HCT116 (cell line): Measurements from ENCODE around the gene STEAP1. TPM values are rescaled to one million over a fixed set of nuclear protein-coding genes. Genes with fewer than 3 reads are reported as not detected.
A peak's percentile ranks its signal among the peaks of the same experiment; 100 is the strongest.

Source experiments
- ATAC-seq: fragments of 200-7000 bp; cut with Tn5 transposase; 2 replicates; pipeline ENCODE4 v1.9.1; 2020; ENCODE audit warnings: mild to moderate bottlenecking, moderate library complexity
- BruUV-seq: library from RNA; stranded (reverse); fragments of 400-500 nt; replicated peaks from 2 replicates; lab custom pipeline; 2021; lab: Mats Ljungman, UMichigan
- CTCF ChIA-PET: fragments of 300-600 bp; sonication (Branson Sonifier 250); formaldehyde crosslinking; loops from one replicate; lab custom pipeline; 2021; ENCODE audit warnings: antibody characterized with exemption; lab: Charles Lee
- POLR2A ChIA-PET: fragments of 300-600, 350-600 bp; sonication (Branson Sonifier 250); formaldehyde crosslinking; loops from one replicate; lab custom pipeline; 2021; ENCODE audit warnings: antibody characterized with exemption; lab: Charles Lee
- RAD21 ChIA-PET, 2 experiments: fragments of 300-600 bp; sonication (Branson Sonifier 250); formaldehyde crosslinking; loops; one replicate each; lab custom pipeline; 2023; ENCODE audit warnings: low total read pairs in 2 of 2; ENCODE audit not compliant: uncharacterized antibody in 2 of 2, unreplicated experiment in 2 of 2, low non-redundant PET in 1 of 2; lab: Charles Lee
- DNase-seq: peaks from one replicate; pipeline ENCODE4 v3.0.0-alpha.2; 2010; ENCODE audit warnings: low read depth, low spot score
- H2AFZ ChIP-seq: fragments of 200-600 bp; shearing (Covaris generic), sonication (generic); 2 replicates; pipeline ENCODE4 v1.6.1; 2017; ENCODE audit warnings: low read depth, mixed run types, mixed read lengths, antibody characterized with exemption, low read length; ENCODE audit not compliant: poor library complexity, severe bottlenecking
- H3K27ac ChIP-seq: 2 replicates; pipeline ENCODE4 v1.5.1; 2012; ENCODE audit warnings: low read depth, low read length
- H3K27me3 ChIP-seq: fragments of 200-600 bp; sonication (generic); 2 replicates; pipeline ENCODE4 v1.6.1; 2016; ENCODE audit warnings: mixed run types, low read length, mixed read lengths; ENCODE audit not compliant: insufficient read depth
- H3K36me3 ChIP-seq, 2 experiments: fragments of 200-500 bp in 1 of 2; fragments of 200-600 bp in 1 of 2; sonication (Bioruptor generic) in 1 of 2; sonication (generic) in 1 of 2; 2 replicates each; pipeline versions ENCODE4 v1.5.1 to v1.6.1; 2014 to 2016; ENCODE audit warnings: low read length in 2 of 2, inconsistent platforms in 1 of 2, mixed read lengths in 1 of 2, mixed run types in 1 of 2; ENCODE audit not compliant: insufficient read depth in 2 of 2, control insufficient read depth in 1 of 2
- H3K4me1 ChIP-seq, 2 experiments: fragments of 200-600 bp in 1 of 2; sonication (generic) in 1 of 2; 2 replicates each; pipeline versions ENCODE4 v1.5.1 to v1.6.1; 2012 to 2017; ENCODE audit warnings: low read length in 2 of 2, inconsistent platforms in 1 of 2, mild to moderate bottlenecking in 1 of 2, mixed read lengths in 1 of 2, mixed run types in 1 of 2, moderate library complexity in 1 of 2; ENCODE audit not compliant: insufficient read depth in 2 of 2, control insufficient read depth in 1 of 2
- H3K4me2 ChIP-seq: fragments of 200-600 bp; sonication (generic); 2 replicates; pipeline ENCODE4 v1.6.1; 2017; ENCODE audit warnings: mixed run types, low read length, mixed read lengths
- H3K4me3 ChIP-seq, 2 experiments: fragments of 200-600 bp in 1 of 2; sonication (generic) in 1 of 2; replicated peaks in 1 of 2; 2 replicates each; pipeline ENCODE4 v1.5.1; 2011 to 2016; ENCODE audit warnings: low read length in 2 of 2, control low read depth in 1 of 2, low read depth in 1 of 2, mild to moderate bottlenecking in 1 of 2, mixed read lengths in 1 of 2, mixed run types in 1 of 2
- H3K79me2 ChIP-seq: fragments of 200-600 bp; sonication (generic); 2 replicates; pipeline ENCODE4 v1.6.1; 2017; ENCODE audit warnings: mild to moderate bottlenecking, mixed run types, low read length, moderate library complexity, mixed read lengths; ENCODE audit not compliant: insufficient read depth
- H3K9ac ChIP-seq: fragments of 200-600 bp; sonication (generic); 2 replicates; pipeline ENCODE4 v1.6.1; 2016; ENCODE audit warnings: low read length, mixed read lengths
- H3K9me2 ChIP-seq: fragments of 200-600 bp; sonication (generic), shearing (Covaris generic); 2 replicates; pipeline ENCODE4 v1.6.1; 2017; ENCODE audit warnings: mixed run types, mild to moderate bottlenecking, moderate library complexity; ENCODE audit not compliant: insufficient read depth
- H3K9me3 ChIP-seq, 2 experiments: fragments of 200-500 bp in 1 of 2; fragments of 200-600 bp in 1 of 2; sonication (Bioruptor generic) in 1 of 2; sonication (generic) in 1 of 2; 2 replicates each; pipeline ENCODE4 v1.6.1; 2014 to 2017; ENCODE audit warnings: low read length in 2 of 2, mixed read lengths in 2 of 2, inconsistent platforms in 1 of 2, low read depth in 1 of 2, mild to moderate bottlenecking in 1 of 2, mixed run types in 1 of 2, moderate library complexity in 1 of 2; ENCODE audit not compliant: control insufficient read depth in 1 of 2, insufficient read depth in 1 of 2
- H4K20me1 ChIP-seq: fragments of 200-600 bp; sonication (generic), shearing (Covaris generic); 2 replicates; pipeline ENCODE4 v1.6.1; 2017; ENCODE audit warnings: mixed run types, mild to moderate bottlenecking, moderate library complexity; ENCODE audit not compliant: insufficient read depth
- CBX3 ChIP-seq: IDR thresholded peaks from 2 replicates; pipeline ENCODE4 v1.6.1; 2012; ENCODE audit warnings: low read depth
- CEBPB ChIP-seq: IDR thresholded peaks from 2 replicates; pipeline ENCODE4 v1.6.1; 2012; ENCODE audit warnings: low read depth
- EGR1 ChIP-seq: IDR thresholded peaks from 2 replicates; pipeline ENCODE4 v1.6.1; 2012; ENCODE audit warnings: low read depth
- ELF1 ChIP-seq: IDR thresholded peaks from 2 replicates; pipeline ENCODE4 v1.6.1; 2012; ENCODE audit warnings: low read depth, borderline replicate concordance
- EZH2 ChIP-seq: fragments of 200-600 bp; sonication (generic); IDR thresholded peaks from 2 replicates; pipeline ENCODE4 v1.6.1; 2017; ENCODE audit warnings: antibody characterized with exemption, mixed run types
- EZH2phosphoT487 ChIP-seq: fragments of 200-600 bp; IDR thresholded peaks from 2 replicates; pipeline ENCODE4 v1.6.1; 2018; ENCODE audit warnings: antibody characterized with exemption, borderline replicate concordance
- JUND ChIP-seq: IDR thresholded peaks from 2 replicates; pipeline ENCODE4 v1.6.1; 2012
- POLR2AphosphoS5 ChIP-seq: IDR thresholded peaks from 2 replicates; pipeline ENCODE4 v1.6.1; 2011; ENCODE audit warnings: mild to moderate bottlenecking, low read depth, low read length, moderate library complexity
- RAD21 ChIP-seq: IDR thresholded peaks from 2 replicates; pipeline ENCODE4 v1.6.1; 2012; ENCODE audit warnings: low read depth, mild to moderate bottlenecking
- SIN3A ChIP-seq: IDR thresholded peaks from 2 replicates; pipeline ENCODE4 v1.6.1; 2012; ENCODE audit warnings: low read depth
- SRF ChIP-seq: IDR thresholded peaks from 2 replicates; pipeline ENCODE4 v1.6.1; 2012; ENCODE audit warnings: low read depth
- TCF7L2 ChIP-seq: IDR thresholded peaks from 2 replicates; pipeline ENCODE4 v1.7.0; 2011; ENCODE audit warnings: borderline replicate concordance, inconsistent platforms; ENCODE audit not compliant: insufficient read depth, insufficient read length; ENCODE audit errors: extremely low read depth
- YY1 ChIP-seq: IDR thresholded peaks from 2 replicates; pipeline ENCODE4 v1.6.1; 2011; ENCODE audit warnings: low read length, low read depth, moderate library complexity, mild to moderate bottlenecking; ENCODE audit not compliant: insufficient replicate concordance; ENCODE audit errors: extremely low read depth
- ZFX ChIP-seq: fragments of 450-650 bp; IDR thresholded peaks from 2 replicates; pipeline ENCODE4 v1.6.1; 2017
- intact Hi-C: fragments of 100-400 bp; cut with micrococcal nuclease; formaldehyde crosslinking; loops from 2 replicates; pipeline ENCODE4 v1.10.0; 2022
- total RNA-seq: library from RNA; stranded (reverse); gene quantifications from one replicate; pipeline ENCODE4 v1.2.1, GENCODE V29; 2021; ENCODE audit not compliant: unreplicated experiment
- TF ChIP-seq, protein P1 (sequence below): IDR thresholded peaks from 2 replicates; pipeline ENCODE4 v1.6.1; 2011; ENCODE audit warnings: mild to moderate bottlenecking, low read length, moderate library complexity; ENCODE audit not compliant: insufficient replicate concordance; ENCODE audit errors: extremely low read depth
- TF ChIP-seq, protein P2 (sequence below): IDR thresholded peaks from 2 replicates; pipeline ENCODE4 v1.6.1; 2012; ENCODE audit warnings: low read depth

Gene STEAP1
- total RNA-seq, 1 experiment from 2014 or later: 18.8 TPM

DNA sequence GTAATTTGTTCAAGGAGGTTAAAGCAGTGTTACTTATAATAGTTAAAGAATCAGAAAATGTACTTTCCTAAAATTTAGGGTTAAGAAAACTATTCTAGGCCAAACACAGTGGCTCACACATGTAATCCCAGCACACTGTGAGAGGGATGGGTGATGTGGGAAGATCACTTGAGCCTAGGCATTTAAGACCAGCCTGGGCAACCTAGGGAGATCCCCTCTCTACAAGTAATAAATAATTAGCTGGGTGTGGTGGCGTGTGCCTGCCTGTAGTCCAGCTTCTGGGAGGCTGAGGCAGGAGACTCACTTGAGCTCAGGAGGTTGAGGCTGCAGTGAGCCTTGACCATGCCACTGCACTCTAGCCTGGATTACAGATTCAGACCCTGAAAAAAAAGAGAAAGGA is 53.7 kb downstream of the STEAP1 start (continued):
- TF ChIP-seq YY1: no peak
- TF ChIP-seq EZH2: no peak
- no peak for TF ChIP-seq EGR1
- no peak for TF ChIP-seq TCF7L2
- TF ChIP-seq, all 23 proteins: peak for 0

DNA sequence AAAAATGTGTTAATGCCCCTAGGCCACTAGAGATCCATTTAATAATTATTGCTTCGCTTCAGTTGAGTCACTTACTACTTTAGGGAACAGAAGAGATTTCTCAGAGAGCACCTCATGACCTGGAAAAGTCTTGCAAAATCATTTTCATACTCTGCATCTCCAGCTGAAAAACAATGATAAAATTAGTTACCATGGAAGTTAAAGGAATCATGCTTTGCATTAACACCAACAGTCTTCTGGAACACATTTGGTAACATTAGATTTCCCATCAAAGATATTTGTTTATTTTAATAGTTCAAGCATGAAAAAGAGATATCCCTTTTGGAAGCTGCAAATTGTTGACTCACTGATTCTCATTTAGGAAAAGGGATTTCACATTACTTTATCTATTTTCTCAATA is 55.5 kb downstream of the STEAP1 start:
- Histone ChIP-seq H3K9ac (no peak overlapping the region), H3K27me3 (no peaks in the 10 kb centered on the region), H3K27ac (no peak overlapping the region), H3K79me2 (peaks cover 4% of the 10 kb centered on the region; the same call in 1 of the 2 replicates), H3K4me1 (peaks cover 9 to 22% of the 10 kb centered on the region in 2 experiments), H2AFZ (peak overlapping the region; percentile 63), H3K4me2 (no peak overlapping the region), H3K4me3 (no peak overlapping the region), H3K36me3 (no peaks in the 10 kb centered on the region), H4K20me1 (no peaks in the 10 kb centered on the region), H3K9me2 (no peaks in the 10 kb centered on the region), H3K9me3 (no peaks in the 10 kb centered on the region)
- ChIA-PET CTCF (no interaction called here), RAD21 (no interaction called here), POLR2A (no interaction called here)
- intact Hi-C loops: loop anchor here (2.0 to 5.0 kb wide), 2 partner anchors 31 to 52 kb away; no protein-coding TSS in a partner anchor
- no peak for TF ChIP-seq SRF
- TF ChIP-seq SIN3A: no peak
- TF ChIP-seq, protein P1, sequence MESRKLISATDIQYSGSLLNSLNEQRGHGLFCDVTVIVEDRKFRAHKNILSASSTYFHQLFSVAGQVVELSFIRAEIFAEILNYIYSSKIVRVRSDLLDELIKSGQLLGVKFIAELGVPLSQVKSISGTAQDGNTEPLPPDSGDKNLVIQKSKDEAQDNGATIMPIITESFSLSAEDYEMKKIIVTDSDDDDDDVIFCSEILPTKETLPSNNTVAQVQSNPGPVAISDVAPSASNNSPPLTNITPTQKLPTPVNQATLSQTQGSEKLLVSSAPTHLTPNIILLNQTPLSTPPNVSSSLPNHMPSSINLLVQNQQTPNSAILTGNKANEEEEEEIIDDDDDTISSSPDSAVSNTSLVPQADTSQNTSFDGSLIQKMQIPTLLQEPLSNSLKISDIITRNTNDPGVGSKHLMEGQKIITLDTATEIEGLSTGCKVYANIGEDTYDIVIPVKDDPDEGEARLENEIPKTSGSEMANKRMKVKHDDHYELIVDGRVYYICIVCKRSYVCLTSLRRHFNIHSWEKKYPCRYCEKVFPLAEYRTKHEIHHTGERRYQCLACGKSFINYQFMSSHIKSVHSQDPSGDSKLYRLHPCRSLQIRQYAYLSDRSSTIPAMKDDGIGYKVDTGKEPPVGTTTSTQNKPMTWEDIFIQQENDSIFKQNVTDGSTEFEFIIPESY: no peak
- no peak for TF ChIP-seq POLR2AphosphoS5
- no peak for TF ChIP-seq RAD21
- no peak for TF ChIP-seq EZH2phosphoT487
- no peak for TF ChIP-seq YY1
- no peak for TF ChIP-seq CEBPB
- TF ChIP-seq ZFX: no peak
- TF ChIP-seq ELF1: no peak
- TF ChIP-seq, protein P2, sequence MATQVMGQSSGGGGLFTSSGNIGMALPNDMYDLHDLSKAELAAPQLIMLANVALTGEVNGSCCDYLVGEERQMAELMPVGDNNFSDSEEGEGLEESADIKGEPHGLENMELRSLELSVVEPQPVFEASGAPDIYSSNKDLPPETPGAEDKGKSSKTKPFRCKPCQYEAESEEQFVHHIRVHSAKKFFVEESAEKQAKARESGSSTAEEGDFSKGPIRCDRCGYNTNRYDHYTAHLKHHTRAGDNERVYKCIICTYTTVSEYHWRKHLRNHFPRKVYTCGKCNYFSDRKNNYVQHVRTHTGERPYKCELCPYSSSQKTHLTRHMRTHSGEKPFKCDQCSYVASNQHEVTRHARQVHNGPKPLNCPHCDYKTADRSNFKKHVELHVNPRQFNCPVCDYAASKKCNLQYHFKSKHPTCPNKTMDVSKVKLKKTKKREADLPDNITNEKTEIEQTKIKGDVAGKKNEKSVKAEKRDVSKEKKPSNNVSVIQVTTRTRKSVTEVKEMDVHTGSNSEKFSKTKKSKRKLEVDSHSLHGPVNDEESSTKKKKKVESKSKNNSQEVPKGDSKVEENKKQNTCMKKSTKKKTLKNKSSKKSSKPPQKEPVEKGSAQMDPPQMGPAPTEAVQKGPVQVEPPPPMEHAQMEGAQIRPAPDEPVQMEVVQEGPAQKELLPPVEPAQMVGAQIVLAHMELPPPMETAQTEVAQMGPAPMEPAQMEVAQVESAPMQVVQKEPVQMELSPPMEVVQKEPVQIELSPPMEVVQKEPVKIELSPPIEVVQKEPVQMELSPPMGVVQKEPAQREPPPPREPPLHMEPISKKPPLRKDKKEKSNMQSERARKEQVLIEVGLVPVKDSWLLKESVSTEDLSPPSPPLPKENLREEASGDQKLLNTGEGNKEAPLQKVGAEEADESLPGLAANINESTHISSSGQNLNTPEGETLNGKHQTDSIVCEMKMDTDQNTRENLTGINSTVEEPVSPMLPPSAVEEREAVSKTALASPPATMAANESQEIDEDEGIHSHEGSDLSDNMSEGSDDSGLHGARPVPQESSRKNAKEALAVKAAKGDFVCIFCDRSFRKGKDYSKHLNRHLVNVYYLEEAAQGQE: no peak
- TF ChIP-seq CBX3: no peak
- no peak for TF ChIP-seq EGR1
- no peak for TF ChIP-seq JUND
- TF ChIP-seq EZH2: no peak
- BruUV-seq: no TSS peak
- ATAC-seq: no peak
- DNase-seq: no peak
